ENCODE measurements around the gene SAMD11.

DNA sequence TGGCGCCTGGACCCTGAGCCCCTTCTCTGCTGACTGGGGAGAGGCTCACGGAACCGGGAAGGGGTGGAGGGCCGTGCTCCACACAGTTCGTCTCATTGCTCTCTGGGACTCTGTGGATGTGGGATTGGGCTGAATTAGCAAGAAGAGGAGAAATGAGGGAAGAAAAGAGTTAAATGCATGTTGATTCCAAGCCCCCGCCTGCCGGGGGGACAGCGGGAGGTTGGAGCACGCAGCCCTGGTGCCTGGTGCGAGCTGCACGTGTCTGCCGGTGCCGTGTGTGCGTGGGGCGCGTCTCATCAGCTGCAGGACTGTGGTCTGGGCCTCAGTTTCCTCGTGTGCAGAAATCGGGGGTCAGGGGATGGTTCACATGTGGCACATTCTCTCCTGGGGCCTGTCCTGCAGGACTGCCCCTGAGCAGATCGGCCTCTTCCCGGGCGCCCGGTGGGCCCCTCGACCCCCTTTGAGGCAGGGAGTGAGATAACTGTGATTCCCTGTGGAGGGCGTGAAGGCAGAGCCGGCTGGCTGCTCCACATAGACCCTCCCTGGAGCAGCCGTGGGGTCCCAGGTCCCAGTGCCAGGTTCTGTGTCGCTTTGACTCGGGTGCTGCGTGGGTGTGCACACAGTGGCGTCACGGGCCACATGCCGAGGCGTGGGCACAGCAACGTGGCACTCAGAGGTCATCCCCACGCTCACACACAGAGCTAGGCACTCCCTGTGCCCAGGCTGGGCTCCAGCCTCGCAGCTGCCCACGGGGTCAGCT lies 11.4 kb downstream of the SAMD11 start:
- TF ChIP-seq, protein P1, sequence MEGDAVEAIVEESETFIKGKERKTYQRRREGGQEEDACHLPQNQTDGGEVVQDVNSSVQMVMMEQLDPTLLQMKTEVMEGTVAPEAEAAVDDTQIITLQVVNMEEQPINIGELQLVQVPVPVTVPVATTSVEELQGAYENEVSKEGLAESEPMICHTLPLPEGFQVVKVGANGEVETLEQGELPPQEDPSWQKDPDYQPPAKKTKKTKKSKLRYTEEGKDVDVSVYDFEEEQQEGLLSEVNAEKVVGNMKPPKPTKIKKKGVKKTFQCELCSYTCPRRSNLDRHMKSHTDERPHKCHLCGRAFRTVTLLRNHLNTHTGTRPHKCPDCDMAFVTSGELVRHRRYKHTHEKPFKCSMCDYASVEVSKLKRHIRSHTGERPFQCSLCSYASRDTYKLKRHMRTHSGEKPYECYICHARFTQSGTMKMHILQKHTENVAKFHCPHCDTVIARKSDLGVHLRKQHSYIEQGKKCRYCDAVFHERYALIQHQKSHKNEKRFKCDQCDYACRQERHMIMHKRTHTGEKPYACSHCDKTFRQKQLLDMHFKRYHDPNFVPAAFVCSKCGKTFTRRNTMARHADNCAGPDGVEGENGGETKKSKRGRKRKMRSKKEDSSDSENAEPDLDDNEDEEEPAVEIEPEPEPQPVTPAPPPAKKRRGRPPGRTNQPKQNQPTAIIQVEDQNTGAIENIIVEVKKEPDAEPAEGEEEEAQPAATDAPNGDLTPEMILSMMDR (IDR thresholded peaks at IDR 0.05): no peak
- TF ChIP-seq POLR2A (IDR thresholded peaks at IDR 0.05): no peak
- no peak for TF ChIP-seq POLR2AphosphoS5 (IDR thresholded peaks at IDR 0.05)

Data from prostate gland (tissue), 2 donors.